ENCODE measurements around the gene ABCA7. TPM values are rescaled to one million over a fixed set of nuclear protein-coding genes. Genes with fewer than 3 reads are reported as not detected.

Gene ABCA7
- total and polyA plus RNA-seq, 2 of the 13 experiments (the other 11 are each of a cell fraction or from before 2014, with no cell fraction given): 4.4 to 32.4 TPM

DNA sequence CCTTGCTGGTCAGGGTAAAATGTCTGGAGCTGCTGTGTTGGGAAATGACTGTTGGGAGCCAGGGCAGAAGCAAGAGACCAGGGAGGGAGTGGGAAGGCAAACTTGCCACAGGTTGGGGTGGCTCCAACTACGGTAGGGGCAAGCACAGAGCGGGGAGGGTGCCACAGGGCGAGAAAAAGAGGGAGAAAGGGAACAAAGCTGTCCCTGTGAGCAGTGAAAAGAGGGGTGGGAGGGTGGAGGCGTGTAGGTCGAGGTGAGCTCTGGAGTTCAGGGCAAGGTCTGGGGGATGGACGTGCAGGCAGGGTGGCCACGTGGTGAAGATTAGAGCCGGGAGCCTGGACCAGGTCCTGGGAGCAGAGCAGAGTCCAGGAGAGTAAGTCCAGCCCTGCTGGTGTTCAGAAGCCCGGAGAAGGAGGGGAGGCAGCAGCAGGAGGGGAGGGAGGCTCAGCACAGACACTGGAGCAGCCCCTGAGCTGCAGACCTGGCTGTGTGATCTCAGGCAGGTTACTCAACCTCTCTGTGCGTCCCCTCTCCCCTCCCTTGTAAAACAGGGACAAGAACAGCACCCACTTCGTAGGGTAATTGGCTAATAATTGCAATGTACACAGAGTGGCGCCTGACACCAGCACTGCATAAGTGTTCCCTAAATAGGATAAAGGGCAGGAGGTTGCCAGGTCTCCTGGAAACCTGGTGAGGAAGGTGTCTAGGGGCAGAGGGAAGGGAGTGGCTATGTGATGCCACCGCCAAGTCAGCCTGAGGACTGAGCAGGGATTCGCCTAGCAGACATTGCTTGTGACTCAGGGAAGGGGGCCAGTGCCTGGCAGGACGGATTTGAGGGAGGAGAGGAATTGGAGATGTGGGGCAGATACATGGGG is 58.5 kb downstream of the ABCA7 start (continued):
- peak; percentile 33; the same call in 1 of the 2 replicates for TF ChIP-seq SALL2 (CRISPR knock-in tag; IDR thresholded peaks at IDR 0.05)
- no peak for TF ChIP-seq ZNF704 (CRISPR knock-in tag; IDR thresholded peaks at IDR 0.05; ENCODE audit: borderline replicate concordance)
- peak; percentile 67 to 71; a peak in 3 of 4 replicates for TF ChIP-seq POLR2A (IDR thresholded peaks at IDR 0.05; ENCODE audit: insufficient read depth in 1 of 2, low read depth in 2 of 2, low read length in 2 of 2)
- no peak; the same call in 1 of the 2 replicates for TF ChIP-seq DR1 (CRISPR knock-in tag; IDR thresholded peaks at IDR 0.05)
- no peak for TF ChIP-seq ZBTB21 (CRISPR knock-in tag; IDR thresholded peaks at IDR 0.05)
- TF ChIP-seq SIN3B (IDR thresholded peaks at IDR 0.05; ENCODE audit: low read length): no peak
- TF ChIP-seq TARDBP (CRISPR knock-in tag; IDR thresholded peaks at IDR 0.05): peak; percentile 90
- TF ChIP-seq MED1 (CRISPR knock-in tag; IDR thresholded peaks at IDR 0.05): peak; percentile 39; the same call in 1 of the 2 replicates
- TF ChIP-seq RELA (CRISPR knock-in tag; IDR thresholded peaks at IDR 0.05): no peak
- no peak for TF ChIP-seq ZNF557 (CRISPR knock-in tag; IDR thresholded peaks at IDR 0.05)
- TF ChIP-seq, protein P1, sequence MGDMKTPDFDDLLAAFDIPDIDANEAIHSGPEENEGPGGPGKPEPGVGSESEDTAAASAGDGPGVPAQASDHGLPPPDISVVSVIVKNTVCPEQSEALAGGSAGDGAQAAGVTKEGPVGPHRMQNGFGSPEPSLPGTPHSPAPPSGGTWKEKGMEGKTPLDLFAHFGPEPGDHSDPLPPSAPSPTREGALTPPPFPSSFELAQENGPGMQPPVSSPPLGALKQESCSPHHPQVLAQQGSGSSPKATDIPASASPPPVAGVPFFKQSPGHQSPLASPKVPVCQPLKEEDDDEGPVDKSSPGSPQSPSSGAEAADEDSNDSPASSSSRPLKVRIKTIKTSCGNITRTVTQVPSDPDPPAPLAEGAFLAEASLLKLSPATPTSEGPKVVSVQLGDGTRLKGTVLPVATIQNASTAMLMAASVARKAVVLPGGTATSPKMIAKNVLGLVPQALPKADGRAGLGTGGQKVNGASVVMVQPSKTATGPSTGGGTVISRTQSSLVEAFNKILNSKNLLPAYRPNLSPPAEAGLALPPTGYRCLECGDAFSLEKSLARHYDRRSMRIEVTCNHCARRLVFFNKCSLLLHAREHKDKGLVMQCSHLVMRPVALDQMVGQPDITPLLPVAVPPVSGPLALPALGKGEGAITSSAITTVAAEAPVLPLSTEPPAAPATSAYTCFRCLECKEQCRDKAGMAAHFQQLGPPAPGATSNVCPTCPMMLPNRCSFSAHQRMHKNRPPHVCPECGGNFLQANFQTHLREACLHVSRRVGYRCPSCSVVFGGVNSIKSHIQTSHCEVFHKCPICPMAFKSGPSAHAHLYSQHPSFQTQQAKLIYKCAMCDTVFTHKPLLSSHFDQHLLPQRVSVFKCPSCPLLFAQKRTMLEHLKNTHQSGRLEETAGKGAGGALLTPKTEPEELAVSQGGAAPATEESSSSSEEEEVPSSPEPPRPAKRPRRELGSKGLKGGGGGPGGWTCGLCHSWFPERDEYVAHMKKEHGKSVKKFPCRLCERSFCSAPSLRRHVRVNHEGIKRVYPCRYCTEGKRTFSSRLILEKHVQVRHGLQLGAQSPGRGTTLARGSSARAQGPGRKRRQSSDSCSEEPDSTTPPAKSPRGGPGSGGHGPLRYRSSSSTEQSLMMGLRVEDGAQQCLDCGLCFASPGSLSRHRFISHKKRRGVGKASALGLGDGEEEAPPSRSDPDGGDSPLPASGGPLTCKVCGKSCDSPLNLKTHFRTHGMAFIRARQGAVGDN (CRISPR knock-in tag; IDR thresholded peaks at IDR 0.05): peak; percentile 95
- TF ChIP-seq ZNF460 (CRISPR knock-in tag; IDR thresholded peaks at IDR 0.05; ENCODE audit: borderline replicate concordance): no peak
- no peak for TF ChIP-seq TCF12 (IDR thresholded peaks at IDR 0.05)
- no peak for TF ChIP-seq TCF12 (CRISPR knock-in tag; IDR thresholded peaks at IDR 0.05)
- no peak for TF ChIP-seq SP140L (CRISPR knock-in tag; IDR thresholded peaks at IDR 0.05; ENCODE audit: borderline replicate concordance)
- TF ChIP-seq SIX1 (CRISPR knock-in tag; IDR thresholded peaks at IDR 0.05; ENCODE audit: borderline replicate concordance): no peak
- TF ChIP-seq ZNF280B (CRISPR knock-in tag; IDR thresholded peaks at IDR 0.05; ENCODE audit: borderline replicate concordance): no peak
- 0 out of 2 replicates have a peak, but pooled peaks have one; percentile 32 for TF ChIP-seq ZNF639 (CRISPR knock-in tag; conservative IDR thresholded peaks at IDR 0.05)
- TF ChIP-seq ZNF180 (CRISPR knock-in tag; IDR thresholded peaks at IDR 0.05; ENCODE audit: borderline replicate concordance, low read depth): no peak
- TF ChIP-seq ZMYM3 (CRISPR knock-in tag; IDR thresholded peaks at IDR 0.05): peak; percentile 99

Data from HepG2 (cell line).